GM21529 (cell line): ENCODE results near the gene KRTAP5-9.
"Not testable (repeated sequence)": the region's sequence is repeated elsewhere in the genome, so short reads cannot be mapped to it uniquely, and the experiment has no call there.

Experiments
- ATAC-seq: cut with Tn5 transposase; IDR thresholded peaks from one replicate; pipeline ENCODE4 v1.9.1; 2021; ENCODE audit not compliant: unreplicated experiment

KRTAP5-9 gene

GRCh38 chr11:71548120-71548519, at the start of gene KRTAP5-9:
Gene KRTAP5-9 (plus strand): TSS chr11:71548420. CDS start chr11:71548658, 238 bp downstream.
- ATAC-seq, result no peak

GRCh38 chr11:71499125-71499524, 49.1 kb upstream of the KRTAP5-9 start:
- no peak for ATAC-seq

- ATAC-seq, result no peak
Measured at GRCh38 chr11:71499546-71499945, 48.7 kb upstream of the KRTAP5-9 start.

GRCh38 chr11:71500601-71501021, 47.6 kb upstream of the KRTAP5-9 start:
- ATAC-seq, result no peak

GRCh38 chr11:71501071-71501985, 46.9 kb upstream of the KRTAP5-9 start:
- no peak for ATAC-seq

- no peak for ATAC-seq
Measured at GRCh38 chr11:71502026-71502425, 46.2 kb upstream of the KRTAP5-9 start.

- ATAC-seq, result no peak
Measured at GRCh38 chr11:71502871-71503435, 45.3 kb upstream of the KRTAP5-9 start.

GRCh38 chr11:71504531-71504930, 43.7 kb upstream of the KRTAP5-9 start:
- ATAC-seq, result no peak

- ATAC-seq, result no peak
Measured at GRCh38 chr11:71505001-71505400, 43.2 kb upstream of the KRTAP5-9 start.

GRCh38 chr11:71505781-71506180, 42.4 kb upstream of the KRTAP5-9 start:
- no peak for ATAC-seq

GRCh38 chr11:71507102-71507501, 41.1 kb upstream of the KRTAP5-9 start:
- no peak for ATAC-seq

GRCh38 chr11:71518506-71519471, 29.4 kb upstream of the KRTAP5-9 start:
- ATAC-seq, result no peak

GRCh38 chr11:71519546-71519945, 28.7 kb upstream of the KRTAP5-9 start:
- no peak for ATAC-seq

- no peak for ATAC-seq
Measured at GRCh38 chr11:71525188-71525937, 22.9 kb upstream of the KRTAP5-9 start.

GRCh38 chr11:71525938-71526495, 22.2 kb upstream of the KRTAP5-9 start:
- ATAC-seq, result no peak

- ATAC-seq, result not testable (repeated sequence)
Measured at GRCh38 chr11:71526796-71527575, 21.2 kb upstream of the KRTAP5-9 start, which contains the start of gene KRTAP5-7. Gene KRTAP5-7 (plus strand): TSS chr11:71527267. CDS start chr11:71527301, 34 bp downstream.

GRCh38 chr11:71527576-71528210, 20.5 kb upstream of the KRTAP5-9 start:
- no peak for ATAC-seq

GRCh38 chr11:71530602-71531001, 17.6 kb upstream of the KRTAP5-9 start:
- ATAC-seq, result no peak
